HG03354 (cell line): ENCODE data around the gene CUTA.
"Not testable (repeated sequence)": the region's sequence is repeated elsewhere in the genome, so short reads cannot be mapped to it uniquely, and the experiment has no call there.

Experiments used
- ATAC-seq: cut with Tn5 transposase; IDR thresholded peaks from one replicate; pipeline ENCODE4 v1.9.1; 2021; ENCODE audit warnings: mild to moderate bottlenecking; ENCODE audit not compliant: unreplicated experiment, poor library complexity, severe bottlenecking

The CUTA gene

GRCh38 chr6:33410711-33411631 is 6.9 kb downstream of the CUTA start, which contains the start of gene PHF1:
TSS of gene PHF1 (plus strand) at chr6:33411014. CDS start at chr6:33412264, 1,250 bp downstream.
- ATAC-seq, result peak; percentile 42

GRCh38 chr6:33410050-33410710 is 7.7 kb downstream of the CUTA start:
- ATAC-seq, result peak; percentile 80

GRCh38 chr6:33407132-33407718 is 10.7 kb downstream of the CUTA start:
- ATAC-seq, result no peak

- no peak for ATAC-seq
Observed at GRCh38 chr6:33406126-33406525, 11.8 kb downstream of the CUTA start.

- ATAC-seq, result no peak
Observed at GRCh38 chr6:33405386-33405940, 12.4 kb downstream of the CUTA start.

GRCh38 chr6:33404884-33405283 is 13.0 kb downstream of the CUTA start:
- ATAC-seq, result no peak

- not testable (repeated sequence) for ATAC-seq
Observed at GRCh38 chr6:33399881-33400280, 18.0 kb downstream of the CUTA start.

- not testable (repeated sequence) for ATAC-seq
Observed at GRCh38 chr6:33398601-33399000, 19.3 kb downstream of the CUTA start.

- no peak for ATAC-seq
Observed at GRCh38 chr6:33397541-33397940, 20.4 kb downstream of the CUTA start.

GRCh38 chr6:33392979-33393378 is 24.9 kb downstream of the CUTA start:
- no peak for ATAC-seq

- no peak for ATAC-seq
Observed at GRCh38 chr6:33392595-33392948, 25.3 kb downstream of the CUTA start.

GRCh38 chr6:33391922-33392594 is 25.8 kb downstream of the CUTA start:
- ATAC-seq, result no peak

- ATAC-seq, result peak; percentile 89
Observed at GRCh38 chr6:33391278-33391921, 26.5 kb downstream of the CUTA start, which contains the start of gene KIFC1. TSS of gene KIFC1 (plus strand) at chr6:33391823. CDS start at chr6:33391986, 163 bp downstream.

- no peak for ATAC-seq
Observed at GRCh38 chr6:33390767-33391277, 27.1 kb downstream of the CUTA start.

GRCh38 chr6:33390173-33390572 is 27.7 kb downstream of the CUTA start:
- no peak for ATAC-seq

- ATAC-seq, result no peak
Observed at GRCh38 chr6:33384581-33385020, 33.3 kb downstream of the CUTA start.

GRCh38 chr6:33383427-33384185 is 34.3 kb downstream of the CUTA start:
- no peak for ATAC-seq

GRCh38 chr6:33380272-33380981 is 37.5 kb downstream of the CUTA start:
- ATAC-seq, result no peak
